HG03039 (cell line): ENCODE data around the gene OXA1L.
"Not testable (repeated sequence)": the region's sequence is repeated elsewhere in the genome, so short reads cannot be mapped to it uniquely, and the experiment has no call there.

Source experiments
- ATAC-seq: cut with Tn5 transposase; IDR thresholded peaks from one replicate; pipeline ENCODE4 v1.9.1; 2021; ENCODE audit warnings: mild to moderate bottlenecking, moderate library complexity; ENCODE audit not compliant: unreplicated experiment

Gene OXA1L

GRCh38 chr14:22766457-22767322 lies at the start of gene OXA1L:
TSS of gene OXA1L (plus strand) at chr14:22766688. CDS start at chr14:22766702, 14 bp downstream.
- ATAC-seq: peak; percentile 75

DNA sequence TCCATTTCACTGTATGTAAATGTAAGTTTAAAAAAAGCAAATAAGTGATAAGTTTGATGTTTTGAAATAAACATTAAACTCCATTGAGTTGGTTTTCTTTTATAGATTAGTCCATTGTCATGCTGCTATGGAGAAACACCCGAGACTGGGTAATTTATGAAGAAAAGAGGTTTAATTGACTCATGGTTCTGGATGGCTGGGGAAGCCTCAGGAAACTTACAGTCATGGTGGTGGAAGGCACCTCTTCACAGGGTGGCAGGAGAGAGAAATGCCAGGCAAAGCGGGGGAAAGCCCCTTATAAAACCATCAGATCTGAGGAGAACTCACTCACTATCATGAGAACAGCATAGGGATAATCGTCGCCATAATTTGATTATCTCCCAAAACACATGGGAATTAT lies 48.4 kb upstream of the OXA1L start:
- ATAC-seq: no peak

GRCh38 chr14:22721213-22721612 lies 45.3 kb upstream of the OXA1L start:
- ATAC-seq: no peak

DNA sequence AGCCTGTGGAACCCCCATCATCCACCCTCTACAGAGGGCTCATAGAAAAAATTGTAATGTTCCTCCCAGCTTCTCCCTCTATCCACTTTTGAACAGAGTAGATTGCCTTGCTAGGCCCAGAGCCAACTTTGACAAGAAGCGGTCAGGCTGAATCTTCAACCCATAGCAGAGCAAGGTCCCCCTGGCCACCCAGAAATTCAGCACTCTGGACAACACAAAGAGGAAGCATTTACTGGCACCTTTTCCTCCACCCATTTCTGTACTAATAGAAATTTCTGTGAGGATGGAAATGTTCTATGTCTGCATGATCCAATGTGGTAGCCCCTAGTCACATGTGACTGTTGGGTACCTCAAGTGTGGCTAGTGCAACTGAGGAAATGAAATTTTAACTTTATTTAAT lies 42.7 kb upstream of the OXA1L start:
- no peak for ATAC-seq

- not testable (repeated sequence) for ATAC-seq
Measured at GRCh38 chr14:22724847-22725246, 41.6 kb upstream of the OXA1L start.

DNA sequence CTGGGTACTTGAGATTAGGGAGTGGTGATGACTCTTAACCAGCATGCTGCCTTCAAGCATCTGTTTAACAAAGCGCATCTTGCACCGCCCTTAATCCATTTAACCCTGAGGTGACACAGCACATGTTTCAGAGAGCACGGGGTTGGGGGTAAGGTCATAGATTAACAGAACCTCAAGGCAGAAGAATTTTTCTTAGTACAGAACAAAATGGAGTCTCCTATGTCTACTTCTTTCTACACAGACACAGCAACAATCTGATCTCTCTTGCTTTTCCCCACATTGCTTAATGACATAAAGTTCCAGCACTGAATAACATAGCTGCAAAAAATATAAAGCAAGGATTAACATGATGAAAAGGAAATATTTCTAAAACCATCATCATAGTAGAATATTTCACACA lies 41.1 kb upstream of the OXA1L start:
- ATAC-seq: not testable (repeated sequence)

- no peak for ATAC-seq
Measured at GRCh38 chr14:22726012-22726411, 40.5 kb upstream of the OXA1L start.

DNA sequence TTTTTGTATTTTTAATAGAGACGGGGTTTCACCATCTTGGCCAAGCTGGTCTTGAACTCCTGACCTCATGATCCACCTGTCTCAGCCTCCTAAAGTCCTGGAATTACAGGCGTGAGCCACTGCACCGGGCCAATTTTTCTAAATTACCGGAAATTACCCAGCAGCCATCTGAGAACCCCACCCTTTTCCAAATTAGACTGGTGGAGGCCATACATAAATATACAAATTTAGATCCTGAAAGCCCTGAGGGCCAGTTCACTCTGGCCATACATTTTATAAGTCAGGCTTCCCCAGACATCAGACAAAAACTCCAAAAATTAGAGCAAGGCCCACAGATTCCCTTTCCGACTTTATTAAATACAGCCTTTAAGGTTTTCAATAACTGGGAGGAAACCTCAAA lies 34.4 kb upstream of the OXA1L start:
- not testable (repeated sequence) for ATAC-seq

GRCh38 chr14:22733829-22734228 lies 32.7 kb upstream of the OXA1L start:
- no peak for ATAC-seq

GRCh38 chr14:22735096-22735495 lies 31.4 kb upstream of the OXA1L start:
- no peak for ATAC-seq

DNA sequence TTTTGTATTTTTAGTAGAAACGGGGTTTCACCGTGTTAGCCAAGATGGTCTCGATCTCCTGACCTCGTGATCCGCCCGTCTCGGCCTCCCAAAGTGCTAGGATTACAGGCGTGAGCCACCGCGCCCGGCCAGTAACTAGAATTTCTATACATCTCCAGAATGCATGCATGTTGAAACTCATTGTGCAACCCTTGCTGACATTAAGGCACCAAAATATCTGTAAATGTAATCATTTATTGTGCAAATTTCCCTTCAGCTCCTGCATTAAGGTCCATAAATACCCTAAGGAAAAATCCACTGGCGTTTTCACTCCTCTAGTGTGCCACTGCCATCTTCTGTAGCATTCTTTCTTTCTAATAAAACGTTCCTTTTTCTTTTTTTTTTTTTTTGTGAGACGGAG lies 30.1 kb upstream of the OXA1L start:
- not testable (repeated sequence) for ATAC-seq

DNA sequence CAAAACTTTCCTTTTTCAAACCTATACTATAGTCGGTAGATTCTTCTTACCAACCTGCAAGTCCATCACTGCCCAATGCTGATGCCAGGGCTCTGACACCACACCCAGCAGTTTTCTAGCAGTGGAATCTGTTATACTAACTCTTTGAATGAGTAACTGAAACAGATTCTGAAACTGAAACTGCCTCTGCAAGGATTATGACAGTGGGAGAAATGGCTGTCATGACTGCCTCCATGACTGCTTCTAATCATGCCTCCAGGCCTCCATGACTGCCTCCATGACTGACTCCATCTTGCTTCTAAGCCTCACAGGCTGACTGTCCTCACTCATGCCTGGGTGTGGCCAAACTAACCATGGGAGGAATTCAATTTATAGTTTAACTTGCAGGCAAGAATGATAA lies 29.4 kb upstream of the OXA1L start:
- peak; percentile 59 for ATAC-seq

DNA sequence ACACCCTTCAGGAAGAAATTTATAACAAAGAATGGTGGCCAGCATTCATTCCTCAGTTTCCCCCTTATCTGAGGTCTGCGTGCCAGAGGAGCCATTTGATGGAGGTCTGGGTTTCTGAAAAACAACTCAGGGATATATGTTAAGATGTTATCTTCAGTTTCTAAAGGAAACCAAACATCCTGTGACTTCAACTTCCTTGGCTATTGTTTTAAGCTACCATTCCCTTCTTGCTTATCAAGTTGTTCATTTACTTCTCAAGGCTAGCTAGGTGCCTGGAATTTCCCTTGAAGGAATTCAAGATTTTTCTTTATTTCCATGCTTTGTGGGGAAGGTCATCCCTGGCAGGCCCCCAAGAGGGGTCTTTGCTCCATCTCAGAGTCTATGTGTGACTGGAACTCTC lies 27.1 kb upstream of the OXA1L start:
- no peak for ATAC-seq

DNA sequence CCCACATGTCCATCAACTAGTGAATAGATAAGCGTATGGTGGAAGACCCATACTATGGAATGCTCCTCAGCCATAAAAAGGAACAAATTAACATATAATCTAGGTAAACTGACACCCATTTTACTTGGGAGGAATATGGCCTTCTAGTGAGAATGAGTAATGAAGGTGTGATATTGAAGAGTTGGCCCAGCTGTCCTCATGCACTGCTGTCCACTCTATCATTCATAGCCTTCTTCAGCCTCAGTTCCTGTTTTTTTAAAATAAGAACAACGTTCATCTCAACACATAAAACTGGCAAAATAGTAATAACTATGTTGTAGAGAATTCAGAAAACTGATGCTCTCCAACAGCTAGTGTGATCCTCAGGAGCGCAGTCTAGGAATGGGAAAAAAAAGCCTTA lies 26.5 kb upstream of the OXA1L start:
- ATAC-seq: no peak

DNA sequence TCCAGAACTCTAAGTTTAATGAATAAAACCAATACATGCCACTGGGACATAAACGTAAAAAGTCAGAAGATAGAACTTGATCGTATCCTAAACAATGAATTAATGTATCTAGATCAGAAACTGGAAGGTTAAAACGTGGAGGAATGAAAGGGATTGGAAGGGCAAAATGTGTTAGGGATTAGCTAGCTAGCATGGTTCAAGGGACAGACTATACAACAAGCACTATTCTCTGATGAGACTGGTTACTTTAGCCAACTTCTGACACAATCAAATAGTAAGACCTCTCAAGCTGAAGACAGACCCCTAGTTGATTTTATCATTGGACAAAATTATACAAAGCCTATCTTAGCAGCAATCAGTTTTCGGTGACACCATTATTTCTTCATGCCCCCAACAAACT lies 18.7 kb upstream of the OXA1L start:
- ATAC-seq: no peak

DNA sequence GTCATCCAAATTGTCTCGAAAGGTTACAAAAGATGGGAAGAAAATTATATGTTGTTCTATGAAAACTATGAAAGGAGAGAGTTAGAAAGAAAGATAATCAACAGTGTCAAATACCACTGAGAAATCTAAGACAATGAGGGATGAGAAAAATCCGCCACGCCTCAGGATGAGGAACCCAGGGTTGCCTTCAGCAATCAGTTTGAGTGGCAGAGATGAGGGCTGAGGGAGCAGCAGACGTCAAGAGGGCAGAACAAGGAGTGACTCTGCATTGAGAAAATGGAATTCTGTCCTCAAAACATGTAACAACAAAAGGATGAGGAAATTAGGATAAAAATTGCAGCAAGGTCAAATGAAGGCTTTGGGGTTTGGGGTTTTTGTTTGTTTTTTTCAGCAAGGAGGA lies 18.3 kb upstream of the OXA1L start:
- ATAC-seq: no peak

DNA sequence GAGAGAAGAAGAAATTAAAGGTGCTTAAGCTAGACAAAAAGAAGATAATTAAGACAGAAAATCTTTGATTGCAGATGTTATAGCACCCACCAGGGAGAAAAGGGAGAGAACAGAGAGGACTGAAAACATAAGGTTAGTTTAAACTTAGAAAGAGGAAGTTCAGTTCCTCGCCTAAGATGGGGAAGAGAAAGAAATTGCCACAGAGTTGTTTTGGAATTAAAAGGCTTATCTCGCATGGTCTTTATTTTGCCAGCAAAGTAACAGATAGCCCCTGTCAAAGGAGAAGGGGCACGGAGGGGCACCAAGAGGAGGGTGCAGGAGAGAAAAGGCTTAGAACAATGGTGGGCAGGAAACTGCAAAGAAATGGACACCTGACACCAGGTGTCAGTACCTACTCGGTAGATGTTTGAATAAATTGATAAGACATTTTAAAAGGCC lies 17.8 kb upstream of the OXA1L start:
- ATAC-seq: no peak

- no peak for ATAC-seq
Measured at GRCh38 chr14:22752422-22752821, 14.1 kb upstream of the OXA1L start.

GRCh38 chr14:22753586-22753985 lies 12.9 kb upstream of the OXA1L start:
- no peak for ATAC-seq

DNA sequence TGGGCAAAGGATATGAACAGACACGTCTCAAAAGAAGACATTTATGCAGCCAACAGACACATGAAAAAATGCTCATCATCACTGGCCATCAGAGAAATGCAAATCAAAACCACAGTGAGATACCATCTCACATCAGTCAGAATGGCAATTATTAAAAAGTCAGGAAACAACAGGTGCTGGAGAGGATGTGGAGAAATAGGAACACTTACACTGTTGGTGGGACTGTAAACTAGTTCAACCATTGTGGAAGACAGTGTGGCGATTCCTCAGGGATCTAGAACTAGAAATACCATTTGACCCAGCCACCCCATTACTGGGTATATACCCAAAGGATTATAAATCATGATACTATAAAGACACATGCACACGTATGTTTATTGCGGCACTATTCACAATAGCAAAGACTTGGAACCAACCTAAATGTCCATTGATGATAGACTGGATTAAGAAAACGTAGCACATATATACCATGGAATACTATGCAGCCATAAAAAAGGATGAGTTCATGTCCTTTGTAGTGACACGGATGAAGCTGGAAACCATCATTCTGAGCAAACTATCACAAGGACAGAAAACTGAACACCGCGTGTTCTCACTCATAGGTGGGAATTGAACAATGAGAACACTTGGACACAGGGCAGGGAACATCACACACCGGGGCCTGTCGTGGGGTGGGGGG lies 8.4 kb upstream of the OXA1L start:
- ATAC-seq: not testable (repeated sequence)

DNA sequence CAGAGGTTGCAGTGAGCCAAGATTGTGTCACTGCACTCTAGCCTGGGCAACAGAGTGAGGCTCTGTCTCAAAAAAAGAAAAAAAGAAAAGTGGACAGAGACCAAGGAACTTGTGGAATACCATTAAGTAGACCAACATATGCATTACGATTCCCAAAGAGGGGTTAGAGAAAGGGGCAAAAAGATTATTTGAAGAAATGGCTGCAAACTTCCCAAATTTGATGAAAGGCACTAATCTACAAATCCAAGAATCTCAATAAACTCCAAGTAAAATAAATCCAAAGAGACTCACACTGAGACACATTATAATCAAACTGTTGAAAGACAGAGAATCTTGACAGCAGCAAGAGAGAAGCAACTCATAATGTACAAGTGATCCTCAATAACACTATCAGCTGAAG lies 4.8 kb upstream of the OXA1L start:
- no peak for ATAC-seq

DNA sequence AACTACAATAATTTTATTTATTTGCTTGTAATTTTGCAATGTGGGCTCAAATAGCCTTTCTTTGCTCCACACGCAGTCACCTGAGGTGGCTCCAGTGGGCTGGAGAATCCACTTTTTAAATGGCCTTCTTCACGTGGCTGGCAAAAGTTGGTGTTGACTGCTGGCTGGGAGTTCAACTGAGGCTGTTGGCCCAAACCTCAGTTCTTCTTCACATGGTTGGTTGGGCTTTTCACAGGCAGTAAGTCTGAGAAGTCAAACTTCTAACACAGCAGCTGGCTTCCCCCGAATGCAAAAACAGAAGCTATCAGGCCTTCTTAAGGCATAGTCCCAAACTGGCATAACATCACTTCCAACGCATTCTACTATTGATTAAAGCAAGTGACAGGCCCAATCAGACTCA lies 2.1 kb upstream of the OXA1L start:
- ATAC-seq: no peak

GRCh38 chr14:22767323-22767589 lies 768 bp downstream of the OXA1L start:
- ATAC-seq: peak; percentile 25
